Naive thymus-derived CD8-positive, alpha-beta T cell (primary cell): ENCODE data around the gene L1CAM. TPM values are rescaled to one million over a fixed set of nuclear protein-coding genes. Genes with fewer than 3 reads are reported as not detected.

Source experiments
- ATAC-seq, 2 donors: fragments of 150-1000 bp; cut with Tn5 transposase in 1 of 2; sonication (Bioruptor Pico), chemical (Tn5 transposase) in 1 of 2; 1 replicate in 1 of 2; 2 replicates in 1 of 2; pipeline ENCODE4 v1.10.0; 2021; ENCODE audit warnings: mild to moderate bottlenecking in 2 of 2, moderate library complexity in 2 of 2
- POLR2A ChIA-PET: fragments of 350-600 bp; sonication (Branson Sonifier 250); formaldehyde crosslinking; loops from one replicate; lab custom pipeline; 2021; ENCODE audit warnings: antibody characterized with exemption; lab: Charles Lee
- DNase-seq, 10 donors: peaks; one replicate each; pipeline versions ENCODE4 v3.0.0 to v3.0.0-alpha.2; 2020 to 2022
- H3K27ac Mint-ChIP-seq, 10 donors: one replicate each; pipeline ENCODE4 v1.8.0; 2020 to 2022; ENCODE audit warnings: mild to moderate bottlenecking in 10 of 10, mixed read lengths in 10 of 10, moderate library complexity in 4 of 10, inconsistent platforms in 1 of 10
- H3K27me3 Mint-ChIP-seq, 5 donors: one replicate each; pipeline ENCODE4 v1.8.0; 2021 to 2022; ENCODE audit warnings: mixed read lengths in 5 of 5
- H3K36me3 Mint-ChIP-seq, 3 donors: one replicate each; pipeline ENCODE4 v1.8.0; 2020 to 2022; ENCODE audit warnings: mixed read lengths in 3 of 3, mild to moderate bottlenecking in 2 of 3, inconsistent platforms in 1 of 3
- H3K4me1 Mint-ChIP-seq, 4 donors: one replicate each; pipeline ENCODE4 v1.8.0; 2021 to 2022; ENCODE audit warnings: mixed read lengths in 4 of 4
- H3K4me3 Mint-ChIP-seq, 10 donors: one replicate each; pipeline ENCODE4 v1.8.0; 2020 to 2022; ENCODE audit warnings: mild to moderate bottlenecking in 10 of 10, mixed read lengths in 10 of 10, moderate library complexity in 6 of 10, inconsistent platforms in 1 of 10
- H3K9me3 Mint-ChIP-seq, 9 donors: one replicate each; pipeline ENCODE4 v1.8.0; 2020 to 2022; ENCODE audit warnings: mixed read lengths in 9 of 9, mild to moderate bottlenecking in 3 of 9, inconsistent platforms in 1 of 9, moderate library complexity in 1 of 9
- polyA plus RNA-seq, 3 donors: library from polyadenylated mRNA; unstranded; fragments of 300-500 nt; fragmentation: Illumina TruSeq; gene quantifications; one replicate each; pipeline ENCODE4 v1.2.3, GENCODE V29; 2021
- total RNA-seq, 8 experiments: library from RNA in 2 of 8; stranded (reverse) in 2 of 8; gene quantifications; one replicate each; pipeline ENCODE4 v1.2.3 and lab custom pipeline; 2021 to 2026

L1CAM gene
- total and polyA plus RNA-seq, 5 experiments from 2014 or later, result 0.16 to 0.23 TPM; not detected in 3

DNA sequence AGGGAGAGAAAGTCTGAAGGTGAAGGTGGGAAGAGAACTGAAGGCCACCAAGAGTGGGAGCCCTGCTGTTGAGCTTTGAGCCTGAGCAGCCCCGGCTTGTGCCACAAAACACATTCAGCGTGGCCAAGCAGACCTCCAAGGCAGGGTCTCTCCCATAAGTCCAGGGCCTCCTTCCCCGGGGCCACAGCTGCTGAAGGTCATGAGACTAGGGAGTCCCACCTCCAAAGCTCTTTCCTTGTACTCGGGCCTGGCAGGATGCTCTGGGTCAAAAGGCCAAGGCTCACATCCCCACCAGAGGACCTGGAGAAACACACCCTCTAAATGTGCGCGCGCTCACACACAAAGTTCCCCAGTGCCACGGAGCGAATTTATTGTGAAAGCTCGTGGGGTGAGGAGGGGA lies 43.6 kb upstream of the L1CAM start:
- POLR2A ChIA-PET, result interaction anchor here (0.5 to 17.6 kb wide), 4 partner anchors 16 to 581 kb away, joined by 3 to 388 read pairs (median 138); partner anchors contain the start of genes AVPR2, HCFC1, RENBP and TMEM187
- H3K27ac Mint-ChIP-seq, result peak overlapping the region in 7 of 10 donors; percentile 39 to 99 (median 81)
- H3K36me3 Mint-ChIP-seq, result peaks cover 0 to 17% (median 0%) of the 10 kb centered on the region in 3 donors
- H3K4me3 Mint-ChIP-seq, result peak overlapping the region in 2 of 10 donors; percentile 48 to 97
- H3K9me3 Mint-ChIP-seq, result no peaks in the 10 kb centered on the region
- no peak for ATAC-seq
- no peaks in the 10 kb centered on the region for H3K27me3 Mint-ChIP-seq
- peaks cover 11 to 41% (median 25%) of the 10 kb centered on the region in 4 donors for H3K4me1 Mint-ChIP-seq
- DNase-seq, result no peak

GRCh38 chrX:153928846-153929245 lies 42.9 kb upstream of the L1CAM start:
- H3K27me3 Mint-ChIP-seq, result no peaks in the 10 kb centered on the region
- H3K4me3 Mint-ChIP-seq, result peak overlapping the region; percentile 26 to 97 (median 82)
- DNase-seq, result peak in 1 of 10 donors; percentile 40
- ATAC-seq, result no peak
- H3K4me1 Mint-ChIP-seq, result peaks cover 10 to 40% (median 26%) of the 10 kb centered on the region in 4 donors
- H3K36me3 Mint-ChIP-seq, result peaks cover 0 to 17% (median 0%) of the 10 kb centered on the region in 3 donors
- H3K9me3 Mint-ChIP-seq, result no peaks in the 10 kb centered on the region
- POLR2A ChIA-PET, result interaction anchor here (0.8 to 17.6 kb wide), 10 partner anchors 11 to 446 kb away, joined by 3 to 388 read pairs (median 7); partner anchors contain the start of genes ABCD1, AVPR2, BCAP31 and FLNA
- peak overlapping the region; percentile 79 to 99 (median 95) for H3K27ac Mint-ChIP-seq

DNA sequence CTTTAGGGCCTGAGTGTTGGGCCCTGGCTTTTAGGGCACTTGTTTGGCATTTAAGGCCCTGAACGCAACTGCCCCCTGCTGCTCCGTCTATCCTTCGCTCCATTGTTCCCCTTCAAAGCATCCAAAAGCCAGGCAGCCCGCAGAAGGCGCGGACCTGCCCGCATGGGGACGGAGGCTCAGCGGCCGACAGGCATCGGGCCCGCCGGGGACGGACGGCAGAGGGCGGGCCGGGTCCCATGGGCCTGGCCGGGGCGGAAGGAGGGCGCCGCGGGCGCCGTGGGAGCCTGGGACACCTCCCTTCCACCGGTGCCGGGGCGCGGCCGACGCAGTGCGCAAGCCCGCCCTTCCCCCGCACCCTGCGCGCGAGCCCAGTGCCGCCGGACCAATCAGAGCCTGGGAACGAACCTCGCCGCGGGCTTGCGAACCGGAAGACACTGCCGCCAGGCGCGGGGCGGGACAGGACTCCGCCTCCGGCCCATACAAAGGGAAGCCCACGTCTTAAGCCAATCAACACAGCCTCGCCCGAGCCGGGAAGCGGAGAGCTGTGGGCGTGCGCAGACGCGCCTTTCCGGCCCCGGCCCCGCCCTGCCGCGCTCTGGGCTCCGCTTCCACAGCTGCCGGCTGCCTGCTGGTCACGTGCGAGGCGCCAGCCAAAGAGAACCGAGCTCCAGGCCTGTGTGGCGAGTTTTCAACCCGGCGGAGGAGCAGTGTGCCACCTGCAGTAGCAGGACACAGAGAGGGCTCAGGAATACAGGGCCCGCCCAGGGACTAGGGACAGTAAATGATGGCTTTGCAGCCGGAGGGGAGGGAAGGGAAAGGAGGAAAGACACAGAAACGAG lies 42.2 kb upstream of the L1CAM start:
- Mint-ChIP-seq H3K27ac (peak overlapping the region; percentile 94 to 100 (median 99)), H3K9me3 (no peaks in the 10 kb centered on the region), H3K36me3 (peaks cover 0 to 17% (median 0%) of the 10 kb centered on the region in 3 donors), H3K4me1 (peaks cover 8 to 44% (median 30%) of the 10 kb centered on the region in 4 donors), H3K4me3 (peak overlapping the region; percentile 82 to 97 (median 91)), H3K27me3 (no peaks in the 10 kb centered on the region)
- ATAC-seq, result peak; percentile 70 to 73
- DNase-seq, result peak; percentile 82 to 97 (median 92)
- POLR2A ChIA-PET, result interaction anchor here (0.8 to 17.6 kb wide), 13 partner anchors 10 to 470 kb away, joined by 3 to 388 read pairs (median 5); partner anchors contain the start of genes ABCD1, AVPR2, BCAP31 and FLNA

- ATAC-seq, result no peak
- Mint-ChIP-seq H3K4me3 (peak overlapping the region; percentile 82 to 96 (median 90)), H3K36me3 (peaks cover 0 to 13% (median 0%) of the 10 kb centered on the region in 3 donors), H3K9me3 (no peaks in the 10 kb centered on the region), H3K27me3 (no peaks in the 10 kb centered on the region), H3K27ac (peak overlapping the region; percentile 94 to 100 (median 99)), H3K4me1 (peaks cover 9 to 49% (median 34%) of the 10 kb centered on the region in 4 donors)
- POLR2A ChIA-PET, result interaction anchor here (1.1 to 17.6 kb wide), 12 partner anchors 18 to 835 kb away, joined by 3 to 388 read pairs (median 6); partner anchors contain the start of genes AVPR2, DKC1, HCFC1 and IDH3G
- DNase-seq, result no peak
Measured at GRCh38 chrX:153927672-153927921, 41.6 kb upstream of the L1CAM start.

DNA sequence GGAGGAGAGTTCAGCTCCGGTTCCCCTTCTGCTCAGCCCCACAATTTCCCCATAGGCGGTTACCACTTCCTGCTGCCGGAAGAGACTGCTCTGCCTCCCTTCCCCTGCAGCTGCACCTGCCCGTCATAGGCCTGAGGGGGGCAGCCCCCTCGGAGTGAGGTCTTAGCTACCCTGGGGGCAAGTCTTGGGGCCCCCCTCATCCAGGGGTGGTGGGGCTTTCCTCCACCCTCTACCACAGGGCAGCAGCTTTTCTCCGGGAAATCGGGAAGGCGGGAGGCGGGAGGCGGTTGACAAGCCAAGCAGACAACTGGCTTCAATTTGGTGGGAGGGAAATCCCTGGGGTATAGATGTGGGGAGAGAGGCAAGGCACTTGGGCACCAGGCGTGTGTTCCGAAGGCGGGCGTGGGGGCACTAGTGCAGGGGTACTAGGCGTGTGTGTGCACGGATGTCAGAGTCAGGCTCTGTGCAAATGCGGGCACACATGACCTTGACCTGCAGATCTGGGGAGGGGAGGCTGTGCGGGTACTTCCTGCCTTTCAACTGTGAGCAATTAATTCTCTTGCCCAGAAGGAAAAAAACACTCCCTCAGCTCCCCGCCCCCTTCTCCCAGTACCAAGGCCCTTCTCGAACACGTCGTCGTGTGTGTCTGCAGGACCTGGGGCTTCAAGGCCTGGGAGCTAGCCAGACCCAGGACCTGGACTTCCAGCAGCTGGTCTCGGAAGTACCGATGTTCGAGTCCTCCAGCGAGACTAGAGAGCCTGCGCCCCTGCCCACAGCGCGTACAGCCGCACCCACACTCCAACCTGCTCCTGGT lies 41.1 kb upstream of the L1CAM start:
- Mint-ChIP-seq H3K27me3 (no peaks in the 10 kb centered on the region), H3K36me3 (peaks cover 0 to 13% (median 2%) of the 10 kb centered on the region in 3 donors), H3K9me3 (no peaks in the 10 kb centered on the region), H3K4me1 (peaks cover 10 to 53% (median 39%) of the 10 kb centered on the region in 4 donors), H3K4me3 (peak overlapping the region; percentile 82 to 96 (median 90)), H3K27ac (peak overlapping the region; percentile 94 to 100 (median 99))
- ATAC-seq (peak; percentile 53 to 56), DNase-seq (peak; percentile 59 to 90 (median 80))
- POLR2A ChIA-PET, result interaction anchor here (0.7 to 17.6 kb wide), 21 partner anchors 8 to 835 kb away, joined by 3 to 388 read pairs (median 4); partner anchors contain the start of genes AVPR2, DKC1, EMD and HCFC1

DNA sequence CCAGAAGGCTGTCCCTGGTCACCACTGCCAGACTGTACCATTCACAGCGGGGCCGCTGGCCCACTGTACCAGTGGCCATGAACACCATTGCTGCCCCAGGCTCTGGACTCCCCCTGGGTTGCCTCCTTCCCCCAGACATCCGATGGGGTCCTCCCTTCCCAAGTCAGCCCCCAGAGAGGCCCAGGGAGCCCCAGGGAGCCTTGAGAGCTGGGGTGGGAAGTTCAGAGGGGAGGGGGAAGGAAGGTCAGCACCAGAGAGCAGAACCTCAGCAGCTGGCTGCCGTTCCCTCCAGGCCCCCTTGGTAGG lies 40.5 kb upstream of the L1CAM start:
- DNase-seq (no peak), ATAC-seq (peak in 1 of 2 donors; percentile 1)
- H3K4me1 Mint-ChIP-seq, result peaks cover 10 to 49% (median 40%) of the 10 kb centered on the region in 4 donors
- POLR2A ChIA-PET, result interaction anchor here (0.7 to 17.6 kb wide), 21 partner anchors 8 to 836 kb away, joined by 3 to 388 read pairs (median 4); partner anchors contain the start of genes AVPR2, DKC1, EMD and HCFC1
- H3K4me3 Mint-ChIP-seq, result peak overlapping the region; percentile 82 to 96 (median 90)
- H3K27ac Mint-ChIP-seq, result peak overlapping the region; percentile 94 to 100 (median 99)
- no peaks in the 10 kb centered on the region for H3K9me3 Mint-ChIP-seq
- no peaks in the 10 kb centered on the region for H3K27me3 Mint-ChIP-seq
- peaks cover 0 to 9% (median 2%) of the 10 kb centered on the region in 3 donors for H3K36me3 Mint-ChIP-seq

- no peaks in the 10 kb centered on the region for H3K9me3 Mint-ChIP-seq
- POLR2A ChIA-PET, result interaction anchor here (0.7 to 17.6 kb wide), 15 partner anchors 9 to 561 kb away, joined by 3 to 388 read pairs (median 4); partner anchors contain the start of genes AVPR2, EMD, HCFC1 and IDH3G
- ATAC-seq (peak in 1 of 2 donors; percentile 5), DNase-seq (peak; percentile 18 to 64 (median 36))
- peaks cover 10 to 44% (median 38%) of the 10 kb centered on the region in 4 donors for H3K4me1 Mint-ChIP-seq
- no peaks in the 10 kb centered on the region for H3K27me3 Mint-ChIP-seq
- peak within 1 kb of the TSS; percentile 82 to 96 (median 93) for H3K4me3 Mint-ChIP-seq
- peaks cover 0 to 6% (median 2%) of the 10 kb centered on the region in 3 donors for H3K36me3 Mint-ChIP-seq
- peak within 1 kb of the TSS; percentile 94 to 100 (median 99) for H3K27ac Mint-ChIP-seq
Measured at GRCh38 chrX:153925739-153926551, 40.0 kb upstream of the L1CAM start, which contains the start of gene ARHGAP4. TSS of gene ARHGAP4 (minus strand) at chrX:153926264. CDS start at chrX:153926202, 62 bp downstream.

GRCh38 chrX:153925387-153925738 lies 39.4 kb upstream of the L1CAM start:
- DNase-seq (peak in 4 of 10 donors; percentile 8 to 48 (median 30)), ATAC-seq (no peak)
- H3K4me3 Mint-ChIP-seq, result peak overlapping the region; percentile 82 to 95 (median 93)
- POLR2A ChIA-PET, result interaction anchor here (0.9 to 17.6 kb wide), 12 partner anchors 9 to 561 kb away, joined by 3 to 388 read pairs (median 6); partner anchors contain the start of genes AVPR2, HCFC1, IDH3G and NAA10
- H3K9me3 Mint-ChIP-seq, result no peaks in the 10 kb centered on the region
- peaks cover 0 to 5% (median 2%) of the 10 kb centered on the region in 3 donors for H3K36me3 Mint-ChIP-seq
- H3K27ac Mint-ChIP-seq, result peak overlapping the region; percentile 89 to 99 (median 96)
- H3K4me1 Mint-ChIP-seq, result peaks cover 10 to 44% (median 38%) of the 10 kb centered on the region in 4 donors
- H3K27me3 Mint-ChIP-seq, result no peaks in the 10 kb centered on the region

DNA sequence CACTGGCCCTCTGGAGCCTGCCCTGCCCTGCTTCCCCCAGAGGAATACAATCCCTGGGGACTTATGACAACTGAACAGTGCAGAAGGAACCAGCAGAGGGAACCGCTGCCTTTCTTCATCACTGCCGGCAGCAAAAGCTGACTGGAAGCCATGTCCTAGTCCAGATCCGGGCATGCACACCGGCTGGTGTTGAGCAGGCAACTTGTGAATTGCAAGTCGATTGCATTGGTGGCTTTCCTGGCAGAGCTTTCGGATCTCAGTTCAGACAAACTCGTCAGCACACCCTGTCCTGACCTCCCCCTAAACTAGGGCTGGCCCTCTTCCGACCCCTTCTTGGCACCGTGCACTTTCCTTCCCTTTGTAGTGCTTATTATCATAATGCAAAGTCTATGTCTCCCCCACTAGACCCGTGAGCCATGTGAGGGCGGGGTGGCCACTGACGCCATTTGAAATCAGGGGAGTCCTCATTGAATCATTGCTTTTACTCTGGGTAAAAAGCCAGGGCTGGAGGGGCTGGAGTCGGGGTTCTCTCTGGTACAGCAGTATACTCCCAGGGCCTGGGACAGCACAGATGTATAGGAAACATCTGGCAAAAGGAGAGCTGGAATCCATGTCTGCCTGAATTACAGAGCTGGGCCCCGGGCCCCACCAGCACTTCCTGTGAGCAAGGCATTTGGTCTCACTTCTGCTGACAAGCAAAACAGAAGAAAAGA lies 38.3 kb upstream of the L1CAM start:
- Mint-ChIP-seq H3K36me3 (peaks cover 0 to 13% (median 5%) of the 10 kb centered on the region in 3 donors), H3K27ac (peak overlapping the region; percentile 86 to 99 (median 96)), H3K4me1 (peaks cover 10 to 49% (median 40%) of the 10 kb centered on the region in 4 donors), H3K4me3 (peak overlapping the region; percentile 82 to 95 (median 93)), H3K27me3 (no peaks in the 10 kb centered on the region), H3K9me3 (no peaks in the 10 kb centered on the region)
- ATAC-seq (peak; percentile 2 to 18), DNase-seq (peak in 8 of 10 donors; percentile 38 to 77 (median 52))
- POLR2A ChIA-PET, result interaction anchor here (1.6 to 17.6 kb wide), 5 partner anchors 10 to 180 kb away, joined by 3 to 388 read pairs (median 131); partner anchors contain the start of genes AVPR2, HCFC1, NAA10 and RENBP
